H1 (cell line): ENCODE data around the gene TIMM21. TPM values are rescaled to one million over a fixed set of nuclear protein-coding genes. Genes with fewer than 3 reads are reported as not detected.

Experiments used
- CTCF ChIA-PET: fragments of 300-600 bp; sonication (Branson Sonifier 250); formaldehyde crosslinking; loops from one replicate; lab custom pipeline; 2021; ENCODE audit not compliant: partially characterized antibody; lab: Charles Lee
- POLR2A ChIA-PET: fragments of 300-600 bp; sonication (Branson Sonifier 250); formaldehyde crosslinking; loops from one replicate; lab custom pipeline; 2021; ENCODE audit warnings: inconsistent platforms; ENCODE audit not compliant: partially characterized antibody; lab: Charles Lee
- DNase-seq, 2 experiments: peaks; one replicate each; pipeline versions ENCODE4 v3.0.0 to v3.0.0-alpha.2; 2010 to 2022; ENCODE audit warnings: low spot score in 2 of 2, low read depth in 1 of 2, mixed read lengths in 1 of 2
- FAIRE-seq: peaks from 2 replicates; lab custom pipeline; 2011; peaks lifted over from hg19 to GRCh38; lab: Jason Lieb, UNC
- H2AFZ ChIP-seq: 2 replicates; pipeline ENCODE4 v1.8.1; 2012; ENCODE audit warnings: low read length, inconsistent platforms
- H2AK5ac ChIP-seq: 2 replicates; pipeline ENCODE4 v1.6.1; 2013; ENCODE audit warnings: low read depth, low read length
- H2BK120ac ChIP-seq: replicated peaks from 2 replicates; pipeline ENCODE3; 2013; ENCODE audit warnings: low read depth, low read length, inconsistent platforms
- H2BK12ac ChIP-seq: 2 replicates; pipeline ENCODE4 v1.6.1; 2013; ENCODE audit warnings: low read depth, low read length
- H2BK15ac ChIP-seq: 2 replicates; pipeline ENCODE4 v1.6.1; 2013; ENCODE audit warnings: low read length
- H2BK20ac ChIP-seq: 2 replicates; pipeline ENCODE4 v1.6.1; 2013; ENCODE audit warnings: low read length
- H2BK5ac ChIP-seq: 2 replicates; pipeline ENCODE4 v1.6.1; 2013; ENCODE audit warnings: low read depth, low read length
- H3K14ac ChIP-seq: 2 replicates; pipeline ENCODE4 v1.6.1; 2013; ENCODE audit warnings: inconsistent platforms; ENCODE audit not compliant: insufficient read length
- H3K18ac ChIP-seq: 2 replicates; pipeline ENCODE4 v1.6.1; 2013; ENCODE audit warnings: low read length; ENCODE audit errors: extremely low read depth
- H3K23ac ChIP-seq: 2 replicates; pipeline ENCODE4 v1.6.1; 2013; ENCODE audit warnings: inconsistent platforms; ENCODE audit not compliant: insufficient read length
- H3K23me2 ChIP-seq: 2 replicates; pipeline ENCODE4 v1.6.1; 2013; ENCODE audit warnings: low read depth, low read length
- H3K27ac ChIP-seq: 2 replicates; pipeline ENCODE4 v1.6.1; 2011; ENCODE audit warnings: low read depth, low read length, inconsistent platforms
- H3K27me3 ChIP-seq, 4 experiments: replicated peaks in 1 of 4; 1 replicate in 1 of 4; 2 replicates in 3 of 4; pipeline versions ENCODE4 v1.6.1 to v1.8.1; 2011 to 2013; ENCODE audit warnings: low read length in 3 of 4, mild to moderate bottlenecking in 3 of 4, inconsistent platforms in 2 of 4, mixed read lengths in 2 of 4, moderate library complexity in 1 of 4; ENCODE audit not compliant: control insufficient read depth in 3 of 4, insufficient read depth in 3 of 4; ENCODE audit errors: extremely low read depth in 1 of 4
- H3K36me3 ChIP-seq, 4 experiments: 2 replicates each; pipeline versions ENCODE4 v1.6.1 to v1.8.1; 2011 to 2013; ENCODE audit warnings: mild to moderate bottlenecking in 4 of 4, low read length in 3 of 4, moderate library complexity in 2 of 4, control low read depth in 1 of 4, inconsistent platforms in 1 of 4; ENCODE audit not compliant: insufficient read depth in 4 of 4, control insufficient read depth in 2 of 4
- H3K4ac ChIP-seq: replicated peaks from 2 replicates; pipeline ENCODE3; 2013; ENCODE audit warnings: low read length, low read depth, mixed read lengths, inconsistent platforms; ENCODE audit not compliant: insufficient read length
- H3K4me1 ChIP-seq, 4 experiments: replicated peaks in 1 of 4; 1 replicate in 1 of 4; 2 replicates in 3 of 4; pipeline versions ENCODE4 v1.6.1 to v1.8.1; 2011 to 2013; ENCODE audit warnings: low read length in 3 of 4, inconsistent platforms in 2 of 4, mixed read lengths in 1 of 4; ENCODE audit not compliant: insufficient read depth in 4 of 4, control insufficient read depth in 3 of 4
- H3K4me2 ChIP-seq, 2 experiments: 2 replicates each; pipeline versions ENCODE4 v1.6.1 to v1.8.1; 2011 to 2013; ENCODE audit warnings: low read depth in 2 of 2, low read length in 2 of 2, control low read depth in 1 of 2, inconsistent platforms in 1 of 2, mild to moderate bottlenecking in 1 of 2; ENCODE audit not compliant: insufficient read depth in 1 of 2
- H3K4me3 ChIP-seq, 4 experiments: fragments of 200-600, 300-600 bp in 1 of 4; sonication (generic), shearing (Covaris generic), sonication (Bioruptor Twin) in 1 of 4; 2 replicates each; pipeline versions ENCODE4 v1.5.1 to v1.8.1; 2011 to 2016; ENCODE audit warnings: low read length in 4 of 4, low read depth in 3 of 4, control low read depth in 2 of 4, inconsistent platforms in 2 of 4, mild to moderate bottlenecking in 2 of 4, mixed read lengths in 1 of 4, moderate library complexity in 1 of 4; ENCODE audit not compliant: insufficient read depth in 2 of 4; ENCODE audit errors: extremely low read depth in 1 of 4
- H3K56ac ChIP-seq: replicated peaks from 2 replicates; pipeline ENCODE3; 2013; ENCODE audit warnings: low read depth, mild to moderate bottlenecking, mixed read lengths, low read length, inconsistent platforms; ENCODE audit not compliant: insufficient read length
- H3K79me1 ChIP-seq: 2 replicates; pipeline ENCODE4 v1.6.1; 2013; ENCODE audit warnings: low read depth, low read length, control low read depth
- H3K79me2 ChIP-seq, 2 experiments: 2 replicates each; pipeline versions ENCODE4 v1.6.1 to v1.8.1; 2012 to 2013; ENCODE audit warnings: low read length in 2 of 2, mild to moderate bottlenecking in 2 of 2, inconsistent platforms in 1 of 2; ENCODE audit not compliant: insufficient read depth in 2 of 2, control insufficient read depth in 1 of 2
- H3K9ac ChIP-seq, 4 experiments: replicated peaks in 1 of 4; 1 replicate in 1 of 4; 2 replicates in 3 of 4; pipeline versions ENCODE4 v1.6.1 to v1.8.1; 2011 to 2013; ENCODE audit warnings: low read depth in 3 of 4, low read length in 3 of 4, control low read depth in 2 of 4, mild to moderate bottlenecking in 2 of 4, moderate library complexity in 2 of 4, inconsistent platforms in 1 of 4; ENCODE audit errors: extremely low read depth in 1 of 4
- H3K9me3 ChIP-seq, 2 experiments: 2 replicates each; pipeline versions ENCODE4 v1.6.1 to v1.8.1; 2012 to 2013; ENCODE audit warnings: mild to moderate bottlenecking in 2 of 2, moderate library complexity in 2 of 2, control low read depth in 1 of 2, inconsistent platforms in 1 of 2, low read depth in 1 of 2, low read length in 1 of 2, mixed read lengths in 1 of 2; ENCODE audit not compliant: insufficient read depth in 2 of 2
- H4K20me1 ChIP-seq, 2 experiments: replicated peaks in 1 of 2; 2 replicates each; pipeline versions ENCODE3 to v1.8.1; 2011 to 2013; ENCODE audit warnings: inconsistent platforms in 2 of 2, low read length in 2 of 2, mild to moderate bottlenecking in 1 of 2; ENCODE audit not compliant: insufficient read depth in 2 of 2, control insufficient read depth in 1 of 2
- H4K5ac ChIP-seq: 2 replicates; pipeline ENCODE4 v1.6.1; 2013; ENCODE audit warnings: low read length, low read depth, mixed read lengths, inconsistent platforms; ENCODE audit not compliant: insufficient read length
- H4K8ac ChIP-seq: 2 replicates; pipeline ENCODE4 v1.8.0; 2013; ENCODE audit warnings: mild to moderate bottlenecking, moderate library complexity, low read length, inconsistent platforms; ENCODE audit not compliant: insufficient read depth; ENCODE audit errors: extremely low read depth
- H4K91ac ChIP-seq: replicated peaks from 2 replicates; pipeline ENCODE3; 2013; ENCODE audit warnings: low read length, mixed read lengths, inconsistent platforms; ENCODE audit not compliant: insufficient read length
- JUN ChIP-seq: IDR thresholded peaks from 2 replicates; pipeline ENCODE4 v1.6.1; 2011; ENCODE audit warnings: low read depth, mild to moderate bottlenecking, improper control_type of control experiment, low read length
- KDM1A ChIP-seq: fragments of 200-600, 300-600 bp; sonication (generic); IDR thresholded peaks from 2 replicates; pipeline ENCODE4 v1.7.1; 2016; ENCODE audit warnings: mild to moderate bottlenecking, low read length, borderline replicate concordance
- NANOG ChIP-seq: IDR thresholded peaks from 2 replicates; pipeline ENCODE4 v1.6.1; 2011; ENCODE audit warnings: low read length, low read depth, mild to moderate bottlenecking, inconsistent platforms; ENCODE audit not compliant: insufficient read depth, poor library complexity, severe bottlenecking
- RAD21 ChIP-seq, 2 experiments: IDR thresholded peaks in 1 of 2; conservative IDR thresholded peaks in 1 of 2; 2 replicates each; pipeline ENCODE4 v1.6.1; 2011; ENCODE audit warnings: low read depth in 2 of 2, low read length in 2 of 2, improper control_type of control experiment in 1 of 2, inconsistent platforms in 1 of 2, mild to moderate bottlenecking in 1 of 2, moderate library complexity in 1 of 2
- RBBP5 ChIP-seq: IDR thresholded peaks from 2 replicates; pipeline ENCODE4 v1.7.1; 2012; ENCODE audit warnings: low read depth, mild to moderate bottlenecking, inconsistent platforms, low read length, moderate library complexity, borderline replicate concordance
- RFX5 ChIP-seq: IDR thresholded peaks from 2 replicates; pipeline ENCODE4 v1.6.1; 2011; ENCODE audit warnings: low read depth, low read length, improper control_type of control experiment, borderline replicate concordance
- RNF2 ChIP-seq: fragments of 200-900, 300-1000 bp; sonication (generic); IDR thresholded peaks from 2 replicates; pipeline ENCODE4 v1.7.1; 2016; ENCODE audit warnings: borderline replicate concordance, low read depth, mild to moderate bottlenecking, antibody characterized with exemption, low read length; ENCODE audit not compliant: poor library complexity, severe bottlenecking; ENCODE audit errors: missing control alignments
- RXRA ChIP-seq: IDR thresholded peaks from 2 replicates; pipeline ENCODE4 v1.6.1; 2011; ENCODE audit warnings: low read depth, mild to moderate bottlenecking, low read length, moderate library complexity; ENCODE audit not compliant: insufficient read depth
- SP2 ChIP-seq: IDR thresholded peaks from 2 replicates; pipeline ENCODE4 v1.6.1; 2012; ENCODE audit warnings: mild to moderate bottlenecking, low read length, inconsistent platforms
- WGBS, 2 experiments: shearing (Covaris generic) in 1 of 2; methylation state at CpG; one replicate each; pipeline versions ENCODE4 v1.1.6 to v1.1.7; 2013 to 2015; ENCODE audit warnings: low lambda C conversion rate in 2 of 2, mixed read lengths in 2 of 2, inconsistent platforms in 1 of 2, low coverage in 1 of 2, missing lambda C conversion rate in 1 of 2; ENCODE audit not compliant: insufficient replicate concordance in 2 of 2, insufficient coverage in 1 of 2, insufficient read length in 1 of 2; ENCODE audit errors: extremely low coverage in 1 of 2, missing lambda C conversion rate in 1 of 2; 5-methylcytosine and 5-hydroxymethylcytosine counted together
- polyA plus RNA-seq, 7 experiments: library from polyadenylated mRNA; depleted of rRNA in 3 of 7; stranded (reverse) in 5 of 7; unstranded in 2 of 7; fragments of >200 nt in 5 of 7; fragments of 200-250 nt in 2 of 7; gene quantifications; 1 replicate in 5 of 7; 2 replicates in 1 of 7; 4 replicates in 1 of 7; pipeline versions ENCODE4 v1.2.1 to v1.2.3, GENCODE V29; 2011 to 2013; ENCODE audit warnings: missing spikeins in 2 of 7, mixed read lengths in 2 of 7
- total RNA-seq: library from RNA; stranded (reverse); fragmentation: NEBNext Ultra II Directional; extraction: Animal tissue kit (Norgen Biotek cat#: 25700); gene quantifications from 2 replicates; pipeline ENCODE4 v1.2.1, GENCODE V29; 2021
- TF ChIP-seq, protein P1 (sequence below): IDR thresholded peaks from 2 replicates; pipeline ENCODE4 v1.6.1; 2012; ENCODE audit warnings: low read length, inconsistent platforms
- TF ChIP-seq, protein P2 (sequence below): IDR thresholded peaks from 2 replicates; pipeline ENCODE4 v1.6.1; 2012; ENCODE audit warnings: inconsistent platforms

TIMM21 gene
- total and polyA plus RNA-seq, 2 of the 8 experiments (the other 6 are each of a cell fraction or from before 2014, with no cell fraction given), result 27.9 to 43.8 TPM

DNA sequence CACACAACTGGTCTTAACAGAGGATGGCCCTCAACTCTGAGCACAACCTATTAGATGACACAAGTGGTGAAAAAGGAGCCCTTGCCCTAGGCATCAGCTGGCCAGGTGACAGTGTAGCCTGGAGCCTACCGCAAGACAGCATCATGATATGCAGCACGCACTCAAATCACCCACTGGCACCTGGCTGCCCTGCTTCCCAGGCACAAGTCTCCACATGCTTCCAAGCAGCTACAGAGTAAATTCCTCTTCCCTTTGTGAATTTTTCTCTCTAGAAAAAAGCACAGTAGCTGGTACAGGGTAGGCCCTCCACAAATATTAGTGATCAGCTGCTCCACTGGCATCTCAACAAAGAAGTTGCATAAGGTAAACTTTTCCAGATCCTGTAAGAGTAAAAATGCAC is 6.7 kb upstream of the TIMM21 start:
- Histone ChIP-seq H4K8ac (peak overlapping the region; percentile 28; the same call in 1 of the 2 replicates), H3K9ac (no peak overlapping the region; a peak in 1 of 7 replicates), H2BK15ac (no peak overlapping the region), H4K91ac (no peak overlapping the region), H4K5ac (no peak overlapping the region), H3K18ac (no peak overlapping the region), H3K9me3 (no peaks in the 10 kb centered on the region), H3K23me2 (peaks cover 2% of the 10 kb centered on the region; the same call in 1 of the 2 replicates), H3K79me2 (no peaks in the 10 kb centered on the region), H4K20me1 (no peaks in the 10 kb centered on the region), H3K56ac (no peak overlapping the region), H3K14ac (no peak overlapping the region), H2BK12ac (no peak overlapping the region), H3K23ac (no peak overlapping the region), H3K4me2 (no peak overlapping the region), H3K4me3 (no peak overlapping the region), H3K27ac (no peak overlapping the region), H3K79me1 (no peaks in the 10 kb centered on the region), H3K36me3 (no peaks in the 10 kb centered on the region), H2BK120ac (no peak overlapping the region), H3K4me1 (no peaks in the 10 kb centered on the region; a peak in 1 of 7 replicates), H2BK20ac (no peak overlapping the region), H3K27me3 (no peaks in the 10 kb centered on the region; a peak in 1 of 7 replicates), H3K4ac (no peak overlapping the region), H2BK5ac (no peak overlapping the region), H2AFZ (no peak overlapping the region), H2AK5ac (no peak overlapping the region)
- FAIRE-seq (no peak), DNase-seq (no peak)
- WGBS, 2 experiments, result 100% methylated on average over 2 of the region's 2 CpGs; no CpG with 5 or more reads in 1 of the 2 experiments
- ChIA-PET CTCF (interaction anchor here (0.6 to 1.8 kb wide), 7 partner anchors 11 to 201 kb away, joined by 3 to 4 read pairs (median 3); no protein-coding TSS in a partner anchor), POLR2A (no interaction called here)
- TF ChIP-seq SP2 (no peak), RAD21 (IDR thresholded peaks at IDR 0.05 in 1 of 2, conservative IDR thresholded peaks at IDR 0.05 in 1 of 2; ENCODE audit: low read depth in 2 of 2, low read length in 2 of 2) (no peak), KDM1A (no peak), RBBP5 (no peak), JUN (no peak), RFX5 (no peak), RNF2 (no peak), RXRA (no peak), NANOG (no peak)
- TF ChIP-seq, protein P1, sequence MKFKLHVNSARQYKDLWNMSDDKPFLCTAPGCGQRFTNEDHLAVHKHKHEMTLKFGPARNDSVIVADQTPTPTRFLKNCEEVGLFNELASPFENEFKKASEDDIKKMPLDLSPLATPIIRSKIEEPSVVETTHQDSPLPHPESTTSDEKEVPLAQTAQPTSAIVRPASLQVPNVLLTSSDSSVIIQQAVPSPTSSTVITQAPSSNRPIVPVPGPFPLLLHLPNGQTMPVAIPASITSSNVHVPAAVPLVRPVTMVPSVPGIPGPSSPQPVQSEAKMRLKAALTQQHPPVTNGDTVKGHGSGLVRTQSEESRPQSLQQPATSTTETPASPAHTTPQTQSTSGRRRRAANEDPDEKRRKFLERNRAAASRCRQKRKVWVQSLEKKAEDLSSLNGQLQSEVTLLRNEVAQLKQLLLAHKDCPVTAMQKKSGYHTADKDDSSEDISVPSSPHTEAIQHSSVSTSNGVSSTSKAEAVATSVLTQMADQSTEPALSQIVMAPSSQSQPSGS, result no peak
- TF ChIP-seq, protein P2, sequence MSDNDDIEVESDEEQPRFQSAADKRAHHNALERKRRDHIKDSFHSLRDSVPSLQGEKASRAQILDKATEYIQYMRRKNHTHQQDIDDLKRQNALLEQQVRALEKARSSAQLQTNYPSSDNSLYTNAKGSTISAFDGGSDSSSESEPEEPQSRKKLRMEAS, result no peak
